ENCODE results near the gene RND2. TPM values are rescaled to one million over a fixed set of nuclear protein-coding genes. Genes with fewer than 3 reads are reported as not detected.

Gene RND2
- total and polyA plus RNA-seq, 8 donors, result 0.73 to 2.0 (median 1.7) TPM

GRCh38 chr17:43010667-43011308, 14.2 kb upstream of the RND2 start:
- intact Hi-C loops (cut with DNase I), result no loop called here
- Histone ChIP-seq H3K4me3 (no peak overlapping the region), H3K9me3 (no peaks in the 10 kb centered on the region), H3K27ac (peak overlapping the region in 1 of 2 donors; percentile 4), H3K4me1 (peaks cover 4 to 75% of the 10 kb centered on the region in 2 donors), H3K27me3 (no peaks in the 10 kb centered on the region), H3K36me3 (peaks cover 0 to 44% of the 10 kb centered on the region in 2 donors)
- TF ChIP-seq CTCF (IDR thresholded peaks at IDR 0.05), result no peak
- ATAC-seq (no peak), DNase-seq (no peak)

GRCh38 chr17:43011728-43012472, 13.1 kb upstream of the RND2 start:
- DNase-seq (peak in 1 of 4 donors; percentile 39), ATAC-seq (no peak)
- no peak overlapping the region for H3K27ac ChIP-seq
- intact Hi-C loops (cut with DNase I), result no loop called here
- H3K4me3 ChIP-seq, result no peak overlapping the region
- H3K4me1 ChIP-seq, result peaks cover 4 to 80% of the 10 kb centered on the region in 2 donors
- H3K36me3 ChIP-seq, result peaks cover 0 to 55% of the 10 kb centered on the region in 2 donors
- TF ChIP-seq CTCF (IDR thresholded peaks at IDR 0.05), result no peak
- no peaks in the 10 kb centered on the region for H3K9me3 ChIP-seq
- H3K27me3 ChIP-seq, result no peaks in the 10 kb centered on the region

GRCh38 chr17:43013296-43013695, 11.7 kb upstream of the RND2 start:
- no peak for DNase-seq
- no peak for ATAC-seq
- H3K4me1 ChIP-seq, result peaks cover under 1 to 72% of the 10 kb centered on the region in 2 donors
- intact Hi-C loops (cut with DNase I), result no loop called here
- no peak overlapping the region for H3K4me3 ChIP-seq
- H3K36me3 ChIP-seq, result peaks cover 0 to 67% of the 10 kb centered on the region in 2 donors
- no peak overlapping the region for H3K27ac ChIP-seq
- H3K9me3 ChIP-seq, result no peaks in the 10 kb centered on the region
- no peak for TF ChIP-seq CTCF (IDR thresholded peaks at IDR 0.05)
- no peaks in the 10 kb centered on the region for H3K27me3 ChIP-seq

- TF ChIP-seq CTCF (IDR thresholded peaks at IDR 0.05), result no peak
- DNase-seq, result no peak
- no peak for ATAC-seq
- Histone ChIP-seq H3K27ac (peak overlapping the region; percentile 19 to 55), H3K27me3 (no peaks in the 10 kb centered on the region), H3K36me3 (peaks cover 0 to 70% of the 10 kb centered on the region in 2 donors), H3K9me3 (no peaks in the 10 kb centered on the region), H3K4me3 (no peak overlapping the region), H3K4me1 (peaks cover 3 to 72% of the 10 kb centered on the region in 2 donors)
- intact Hi-C loops (cut with DNase I), result no loop called here
These were observed 10.9 kb upstream of the RND2 start for GRCh38 chr17:43014020-43014648.
